Measurements from ENCODE around the gene SYT1.

DNA sequence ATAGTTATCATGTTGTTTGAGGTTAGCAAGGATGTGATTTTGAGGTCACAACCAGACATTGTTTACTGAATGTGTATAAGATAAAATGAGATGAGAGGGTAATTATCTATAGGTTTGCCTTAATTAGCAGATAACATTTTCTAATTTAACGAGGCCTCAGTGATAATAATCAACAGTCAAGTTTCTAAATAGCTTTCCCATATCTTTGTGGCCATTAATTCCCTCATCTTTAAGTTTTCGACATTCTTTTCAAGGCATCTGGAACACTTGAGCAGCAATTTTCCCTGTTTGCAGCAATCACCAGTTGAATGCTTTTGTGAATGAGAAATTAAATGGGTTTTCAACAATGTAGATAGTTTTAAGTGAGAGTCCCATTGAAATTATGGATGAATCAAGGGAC is 304.1 kb downstream of the SYT1 start:
- TF ChIP-seq, protein P1, sequence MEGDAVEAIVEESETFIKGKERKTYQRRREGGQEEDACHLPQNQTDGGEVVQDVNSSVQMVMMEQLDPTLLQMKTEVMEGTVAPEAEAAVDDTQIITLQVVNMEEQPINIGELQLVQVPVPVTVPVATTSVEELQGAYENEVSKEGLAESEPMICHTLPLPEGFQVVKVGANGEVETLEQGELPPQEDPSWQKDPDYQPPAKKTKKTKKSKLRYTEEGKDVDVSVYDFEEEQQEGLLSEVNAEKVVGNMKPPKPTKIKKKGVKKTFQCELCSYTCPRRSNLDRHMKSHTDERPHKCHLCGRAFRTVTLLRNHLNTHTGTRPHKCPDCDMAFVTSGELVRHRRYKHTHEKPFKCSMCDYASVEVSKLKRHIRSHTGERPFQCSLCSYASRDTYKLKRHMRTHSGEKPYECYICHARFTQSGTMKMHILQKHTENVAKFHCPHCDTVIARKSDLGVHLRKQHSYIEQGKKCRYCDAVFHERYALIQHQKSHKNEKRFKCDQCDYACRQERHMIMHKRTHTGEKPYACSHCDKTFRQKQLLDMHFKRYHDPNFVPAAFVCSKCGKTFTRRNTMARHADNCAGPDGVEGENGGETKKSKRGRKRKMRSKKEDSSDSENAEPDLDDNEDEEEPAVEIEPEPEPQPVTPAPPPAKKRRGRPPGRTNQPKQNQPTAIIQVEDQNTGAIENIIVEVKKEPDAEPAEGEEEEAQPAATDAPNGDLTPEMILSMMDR (IDR thresholded peaks at IDR 0.05; ENCODE audit: insufficient read depth, low read length): no peak
- TF ChIP-seq POLR2AphosphoS5 (IDR thresholded peaks at IDR 0.05; ENCODE audit: low read depth) (no peak), GABPA (IDR thresholded peaks at IDR 0.05; ENCODE audit: low read depth) (no peak)
- TF ChIP-seq, protein P2, sequence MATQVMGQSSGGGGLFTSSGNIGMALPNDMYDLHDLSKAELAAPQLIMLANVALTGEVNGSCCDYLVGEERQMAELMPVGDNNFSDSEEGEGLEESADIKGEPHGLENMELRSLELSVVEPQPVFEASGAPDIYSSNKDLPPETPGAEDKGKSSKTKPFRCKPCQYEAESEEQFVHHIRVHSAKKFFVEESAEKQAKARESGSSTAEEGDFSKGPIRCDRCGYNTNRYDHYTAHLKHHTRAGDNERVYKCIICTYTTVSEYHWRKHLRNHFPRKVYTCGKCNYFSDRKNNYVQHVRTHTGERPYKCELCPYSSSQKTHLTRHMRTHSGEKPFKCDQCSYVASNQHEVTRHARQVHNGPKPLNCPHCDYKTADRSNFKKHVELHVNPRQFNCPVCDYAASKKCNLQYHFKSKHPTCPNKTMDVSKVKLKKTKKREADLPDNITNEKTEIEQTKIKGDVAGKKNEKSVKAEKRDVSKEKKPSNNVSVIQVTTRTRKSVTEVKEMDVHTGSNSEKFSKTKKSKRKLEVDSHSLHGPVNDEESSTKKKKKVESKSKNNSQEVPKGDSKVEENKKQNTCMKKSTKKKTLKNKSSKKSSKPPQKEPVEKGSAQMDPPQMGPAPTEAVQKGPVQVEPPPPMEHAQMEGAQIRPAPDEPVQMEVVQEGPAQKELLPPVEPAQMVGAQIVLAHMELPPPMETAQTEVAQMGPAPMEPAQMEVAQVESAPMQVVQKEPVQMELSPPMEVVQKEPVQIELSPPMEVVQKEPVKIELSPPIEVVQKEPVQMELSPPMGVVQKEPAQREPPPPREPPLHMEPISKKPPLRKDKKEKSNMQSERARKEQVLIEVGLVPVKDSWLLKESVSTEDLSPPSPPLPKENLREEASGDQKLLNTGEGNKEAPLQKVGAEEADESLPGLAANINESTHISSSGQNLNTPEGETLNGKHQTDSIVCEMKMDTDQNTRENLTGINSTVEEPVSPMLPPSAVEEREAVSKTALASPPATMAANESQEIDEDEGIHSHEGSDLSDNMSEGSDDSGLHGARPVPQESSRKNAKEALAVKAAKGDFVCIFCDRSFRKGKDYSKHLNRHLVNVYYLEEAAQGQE (IDR thresholded peaks at IDR 0.05; ENCODE audit: insufficient replicate concordance, low read depth): no peak
